Gastrocnemius medialis (tissue), 4 donors: ENCODE measurements around the gene LDAH. TPM values are rescaled to one million over a fixed set of nuclear protein-coding genes. Genes with fewer than 3 reads are reported as not detected.

Experiments
- ATAC-seq, 2 donors: fragments of 150-250 bp; one replicate each; pipeline ENCODE4 v1.9.1; 2016
- DNase-seq, 2 donors: peaks; one replicate each; pipeline ENCODE4 v3.0.0-alpha.2; 2019
- H3K27ac ChIP-seq, 4 donors: fragments of 200-600 bp; sonication (generic); 1 replicate in 1 of 4; 2 replicates in 3 of 4; pipeline ENCODE4 v1.5.1; 2016 to 2018; ENCODE audit warnings: mild to moderate bottlenecking in 2 of 4, moderate library complexity in 1 of 4
- H3K27me3 ChIP-seq, 3 donors: fragments of 200-600 bp; sonication (generic) in 2 of 3; 1 replicate in 1 of 3; 2 replicates in 2 of 3; pipeline versions ENCODE4 v1.5.1 to v1.6.0; 2016 to 2019; ENCODE audit warnings: mild to moderate bottlenecking in 1 of 3, moderate library complexity in 1 of 3
- H3K36me3 ChIP-seq, 2 donors: fragments of 200-600 bp; sonication (generic) in 1 of 2; one replicate each; pipeline ENCODE4 v1.5.1; 2017 to 2018
- H3K4me1 ChIP-seq, 2 donors: fragments of 200-600 bp; sonication (generic) in 1 of 2; one replicate each; pipeline ENCODE4 v1.5.1; 2016 to 2017; ENCODE audit warnings: mild to moderate bottlenecking in 2 of 2
- H3K4me3 ChIP-seq, 4 donors: fragments of 200-600 bp; sonication (generic) in 3 of 4; 1 replicate in 1 of 4; 2 replicates in 3 of 4; pipeline ENCODE4 v1.5.1; 2016 to 2019; ENCODE audit warnings: mild to moderate bottlenecking in 2 of 4
- H3K9me3 ChIP-seq, 3 donors: fragments of 200-600 bp; sonication (generic) in 2 of 3; 1 replicate in 1 of 3; 2 replicates in 2 of 3; pipeline ENCODE4 v1.5.1; 2016 to 2019
- POLR2A ChIP-seq, 2 donors: fragments of 450-650 bp; IDR thresholded peaks; one replicate each; pipeline ENCODE4 v1.6.1; 2017; ENCODE audit warnings: antibody characterized with exemption in 2 of 2, mild to moderate bottlenecking in 2 of 2, moderate library complexity in 2 of 2
- in situ Hi-C, 4 donors: fragments of 200-750 bp; cut with MboI; loops; one replicate each; pipeline versions ENCODE4 v1.15.0 to v1.8.0; 2017; ENCODE audit warnings: low sequenced_read_pairs in 4 of 4
- intact Hi-C: fragments of 100-400 bp; cut with DNase I; formaldehyde crosslinking; loops from one replicate; pipeline ENCODE4 v1.15.1; 2023; ENCODE audit warnings: low total_unique reads
- total RNA-seq, 4 donors: library from RNA; depleted of rRNA; stranded (reverse); fragments of >200 nt; gene quantifications; one replicate each; pipeline versions ENCODE4 v1.1.0 to v1.2.3, GENCODE V29; 2016
- TF ChIP-seq, protein P1 (sequence below), 5 experiments: fragments of 450-650 bp in 3 of 5; fragments of 200-600 bp in 2 of 5; sonication (generic) in 2 of 5; IDR thresholded peaks in 4 of 5; conservative IDR thresholded peaks in 1 of 5; 1 replicate in 4 of 5; 2 replicates in 1 of 5; pipeline ENCODE4 v1.5.1; 2016 to 2019; ENCODE audit warnings: antibody characterized with exemption in 5 of 5, mild to moderate bottlenecking in 3 of 5, moderate library complexity in 3 of 5

LDAH gene
- total RNA-seq, 4 donors from 2014 or later: 0.97 to 2.2 (median 1.4) TPM

DNA sequence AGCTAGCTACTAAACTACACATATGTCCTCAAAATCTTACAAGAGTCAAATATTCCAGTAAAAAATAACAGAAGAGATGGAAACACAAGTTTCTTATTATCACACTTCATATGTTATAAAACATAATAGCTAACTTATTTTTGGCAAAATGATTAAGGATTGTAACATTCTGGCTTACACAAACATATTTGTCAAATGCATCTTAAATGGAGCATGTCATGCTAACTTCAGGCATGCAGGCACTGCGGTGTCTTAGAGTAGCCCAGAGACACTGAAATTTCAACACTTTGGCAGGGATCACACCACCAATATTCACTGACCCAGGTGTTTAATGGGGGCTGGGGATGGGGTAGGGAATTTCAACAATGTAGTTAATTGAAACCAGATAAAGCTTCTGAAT, 51.6 kb downstream of the LDAH start:
- Histone ChIP-seq H3K4me1 (no peaks in the 10 kb centered on the region), H3K27me3 (no peaks in the 10 kb centered on the region), H3K4me3 (no peak overlapping the region), H3K9me3 (no peaks in the 10 kb centered on the region), H3K27ac (no peak overlapping the region), H3K36me3 (no peaks in the 10 kb centered on the region)
- no peak for DNase-seq
- TF ChIP-seq, protein P1, sequence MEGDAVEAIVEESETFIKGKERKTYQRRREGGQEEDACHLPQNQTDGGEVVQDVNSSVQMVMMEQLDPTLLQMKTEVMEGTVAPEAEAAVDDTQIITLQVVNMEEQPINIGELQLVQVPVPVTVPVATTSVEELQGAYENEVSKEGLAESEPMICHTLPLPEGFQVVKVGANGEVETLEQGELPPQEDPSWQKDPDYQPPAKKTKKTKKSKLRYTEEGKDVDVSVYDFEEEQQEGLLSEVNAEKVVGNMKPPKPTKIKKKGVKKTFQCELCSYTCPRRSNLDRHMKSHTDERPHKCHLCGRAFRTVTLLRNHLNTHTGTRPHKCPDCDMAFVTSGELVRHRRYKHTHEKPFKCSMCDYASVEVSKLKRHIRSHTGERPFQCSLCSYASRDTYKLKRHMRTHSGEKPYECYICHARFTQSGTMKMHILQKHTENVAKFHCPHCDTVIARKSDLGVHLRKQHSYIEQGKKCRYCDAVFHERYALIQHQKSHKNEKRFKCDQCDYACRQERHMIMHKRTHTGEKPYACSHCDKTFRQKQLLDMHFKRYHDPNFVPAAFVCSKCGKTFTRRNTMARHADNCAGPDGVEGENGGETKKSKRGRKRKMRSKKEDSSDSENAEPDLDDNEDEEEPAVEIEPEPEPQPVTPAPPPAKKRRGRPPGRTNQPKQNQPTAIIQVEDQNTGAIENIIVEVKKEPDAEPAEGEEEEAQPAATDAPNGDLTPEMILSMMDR (IDR thresholded peaks at IDR 0.05 in 4 of 5, conservative IDR thresholded peaks at IDR 0.05 in 1 of 5): no peak
- no peak for TF ChIP-seq POLR2A (IDR thresholded peaks at IDR 0.05)
- intact Hi-C loops: no loop called here
- in situ Hi-C loops: no loop called here
- no peak for ATAC-seq

DNA sequence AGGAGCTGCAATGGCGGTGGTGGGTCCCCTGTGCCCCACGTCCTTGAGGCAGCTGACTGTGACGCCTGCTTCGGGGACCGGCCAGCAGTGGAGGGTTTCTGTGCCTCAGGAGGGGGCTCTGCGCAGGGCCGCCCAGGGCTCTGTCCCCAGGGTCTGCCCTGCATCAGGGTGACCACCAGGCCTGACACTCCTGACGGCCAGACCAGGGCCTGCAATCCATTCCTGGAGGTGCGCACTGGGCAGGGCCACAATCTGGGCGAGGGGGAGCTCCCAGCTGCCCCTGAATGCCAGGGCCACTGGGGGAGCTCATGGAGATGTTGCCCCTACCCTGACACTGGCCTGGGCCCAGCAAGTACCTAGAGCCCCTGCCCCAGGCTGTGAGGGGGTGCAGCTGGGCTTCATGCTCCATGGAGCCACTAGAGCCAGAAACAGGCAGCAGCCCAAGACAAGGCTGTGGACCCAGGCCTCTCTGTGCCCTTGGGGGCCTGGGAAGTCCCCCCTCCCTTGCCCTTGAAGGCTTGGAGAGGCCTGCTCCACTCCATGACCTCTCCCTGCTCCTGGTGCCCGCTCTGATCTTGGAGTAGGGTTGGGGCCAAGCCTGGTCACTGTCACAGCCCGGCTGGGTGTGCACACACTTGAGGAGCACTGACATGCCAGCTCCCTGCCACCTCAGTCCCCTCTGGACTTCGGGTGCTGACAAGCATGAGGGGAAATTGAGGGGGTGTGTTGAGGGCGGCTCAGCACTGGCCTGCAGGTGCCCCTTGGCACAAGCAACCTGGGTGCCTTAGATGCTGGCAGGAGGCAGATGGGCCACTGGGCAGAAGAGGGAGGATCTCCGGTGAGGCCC, 55.9 kb downstream of the LDAH start:
- in situ Hi-C loops (no loop called here), intact Hi-C loops (no loop called here)
- no peaks in the 10 kb centered on the region for H3K36me3 ChIP-seq
- H3K9me3 ChIP-seq: no peaks in the 10 kb centered on the region
- no peak for ATAC-seq
- no peak overlapping the region for H3K4me3 ChIP-seq
- no peak overlapping the region for H3K27ac ChIP-seq
- TF ChIP-seq, protein P1 (IDR thresholded peaks at IDR 0.05 in 4 of 5, conservative IDR thresholded peaks at IDR 0.05 in 1 of 5): no peak
- TF ChIP-seq POLR2A (IDR thresholded peaks at IDR 0.05): no peak
- no peaks in the 10 kb centered on the region for H3K27me3 ChIP-seq
- H3K4me1 ChIP-seq: no peaks in the 10 kb centered on the region
- no peak for DNase-seq

DNA sequence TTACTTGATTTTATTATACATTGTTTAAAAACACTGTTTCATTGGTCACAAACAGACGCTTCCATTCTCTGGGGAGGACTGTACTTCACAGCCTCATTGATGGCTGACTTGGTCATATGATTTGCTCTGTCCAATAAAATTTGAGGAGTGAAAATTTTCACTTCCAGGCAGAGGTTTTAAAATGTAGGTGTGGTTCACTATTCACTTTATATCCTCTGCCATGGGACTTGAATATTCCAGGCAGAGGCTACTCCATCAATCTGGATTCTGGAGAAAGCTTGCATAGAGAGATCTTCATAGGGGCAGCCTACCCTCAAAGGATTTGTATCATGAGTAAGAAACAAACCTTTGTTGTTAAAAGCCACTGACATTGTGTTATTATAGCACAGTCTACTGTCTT, 56.7 kb downstream of the LDAH start:
- Histone ChIP-seq H3K36me3 (no peaks in the 10 kb centered on the region), H3K9me3 (no peaks in the 10 kb centered on the region), H3K27ac (no peak overlapping the region), H3K4me3 (no peak overlapping the region), H3K27me3 (no peaks in the 10 kb centered on the region), H3K4me1 (no peaks in the 10 kb centered on the region)
- no peak for TF ChIP-seq POLR2A (IDR thresholded peaks at IDR 0.05)
- TF ChIP-seq, protein P1 (IDR thresholded peaks at IDR 0.05 in 4 of 5, conservative IDR thresholded peaks at IDR 0.05 in 1 of 5): no peak
- DNase-seq (no peak), ATAC-seq (no peak)
- intact Hi-C loops: no loop called here
- in situ Hi-C loops: no loop called here

DNA sequence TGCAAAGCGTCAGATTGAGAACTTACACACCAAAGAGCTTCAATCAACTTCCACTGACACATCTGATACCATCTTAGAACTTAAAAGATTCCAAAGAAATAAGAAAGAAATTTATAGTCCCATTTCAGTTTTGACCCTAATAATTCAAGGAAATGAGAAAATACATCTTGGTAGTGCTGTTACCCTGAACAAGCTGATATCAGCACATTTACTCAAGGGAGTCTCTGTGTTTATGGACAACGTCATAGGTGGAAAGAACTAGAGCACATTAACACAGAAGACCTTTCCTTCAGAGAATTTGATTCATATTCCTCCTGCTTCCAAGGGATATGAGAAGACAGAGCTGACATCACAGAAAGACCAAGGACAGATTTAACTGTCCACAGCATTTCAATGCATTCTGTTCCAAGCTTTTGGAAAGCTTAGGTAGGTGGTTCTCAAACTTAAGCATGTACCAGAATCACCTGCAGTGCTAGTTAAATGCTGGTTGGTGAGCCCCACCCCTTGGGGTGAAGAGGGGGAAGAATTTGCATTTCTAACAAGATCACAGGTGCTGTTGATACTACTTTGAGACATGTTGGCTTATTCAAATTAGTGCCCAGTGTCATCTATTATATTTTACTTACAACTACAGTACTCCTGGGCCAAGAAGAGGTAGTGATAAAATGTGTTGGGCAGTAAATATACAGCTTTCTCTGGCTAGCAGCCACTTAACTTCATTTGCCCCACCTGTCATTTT, 59.8 kb downstream of the LDAH start:
- H3K36me3 ChIP-seq: no peaks in the 10 kb centered on the region
- in situ Hi-C loops (no loop called here), intact Hi-C loops (no loop called here)
- H3K4me3 ChIP-seq: no peak overlapping the region
- TF ChIP-seq, protein P1 (IDR thresholded peaks at IDR 0.05 in 4 of 5, conservative IDR thresholded peaks at IDR 0.05 in 1 of 5): no peak
- no peak for TF ChIP-seq POLR2A (IDR thresholded peaks at IDR 0.05)
- H3K4me1 ChIP-seq: no peaks in the 10 kb centered on the region
- ATAC-seq (no peak), DNase-seq (no peak)
- no peaks in the 10 kb centered on the region for H3K9me3 ChIP-seq
- H3K27ac ChIP-seq: no peak overlapping the region
- no peaks in the 10 kb centered on the region for H3K27me3 ChIP-seq
